ENCODE results near the gene EPHB1.

EPHB1 gene

DNA sequence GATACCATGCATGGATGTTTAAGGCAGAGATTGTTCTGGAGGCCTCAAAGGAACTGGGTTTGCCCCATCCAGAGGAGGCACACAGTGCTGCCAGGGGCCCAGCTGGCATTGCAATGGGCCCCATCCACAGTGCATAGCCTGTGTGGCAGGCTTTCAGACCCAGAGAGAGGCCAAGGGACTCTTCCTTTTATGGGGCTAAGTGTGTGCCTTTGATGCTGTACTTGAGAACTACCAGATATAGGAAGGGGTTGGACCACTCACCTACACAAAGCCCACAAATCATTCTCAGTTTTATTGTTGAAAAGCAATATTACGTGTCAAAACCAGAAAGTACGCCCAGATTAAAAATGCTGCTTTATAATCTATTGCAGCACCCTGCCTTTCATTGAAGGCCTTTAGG is 134.9 kb downstream of the EPHB1 start:
- peaks cover 98% of the 10 kb centered on the region for H3K27me3 ChIP-seq (ENCODE audit: insufficient read depth, insufficient read length)
- H3K36me3 ChIP-seq (ENCODE audit: insufficient read depth, insufficient read length, low read length): no peaks in the 10 kb centered on the region
- no peaks in the 10 kb centered on the region for H3K4me1 ChIP-seq (ENCODE audit: insufficient read depth, insufficient read length)
- no peak overlapping the region for H3K4me3 ChIP-seq (ENCODE audit: insufficient read length, low read depth)
- no peak for DNase-seq (ENCODE audit: low read depth, low spot score)
- TF ChIP-seq YY1 (IDR thresholded peaks at IDR 0.05; ENCODE audit: insufficient read depth, insufficient read length) (no peak), SUZ12 (IDR thresholded peaks at IDR 0.05; ENCODE audit: extremely low read depth, insufficient read depth, insufficient read length) (no peak), ZNF274 (IDR thresholded peaks at IDR 0.05; ENCODE audit: low read depth, low read length) (no peak)
- no peaks in the 10 kb centered on the region for H3K9me3 ChIP-seq (ENCODE audit: insufficient read depth, low read length)
- H3K9ac ChIP-seq (ENCODE audit: insufficient read length, low read depth): no peak overlapping the region

DNA sequence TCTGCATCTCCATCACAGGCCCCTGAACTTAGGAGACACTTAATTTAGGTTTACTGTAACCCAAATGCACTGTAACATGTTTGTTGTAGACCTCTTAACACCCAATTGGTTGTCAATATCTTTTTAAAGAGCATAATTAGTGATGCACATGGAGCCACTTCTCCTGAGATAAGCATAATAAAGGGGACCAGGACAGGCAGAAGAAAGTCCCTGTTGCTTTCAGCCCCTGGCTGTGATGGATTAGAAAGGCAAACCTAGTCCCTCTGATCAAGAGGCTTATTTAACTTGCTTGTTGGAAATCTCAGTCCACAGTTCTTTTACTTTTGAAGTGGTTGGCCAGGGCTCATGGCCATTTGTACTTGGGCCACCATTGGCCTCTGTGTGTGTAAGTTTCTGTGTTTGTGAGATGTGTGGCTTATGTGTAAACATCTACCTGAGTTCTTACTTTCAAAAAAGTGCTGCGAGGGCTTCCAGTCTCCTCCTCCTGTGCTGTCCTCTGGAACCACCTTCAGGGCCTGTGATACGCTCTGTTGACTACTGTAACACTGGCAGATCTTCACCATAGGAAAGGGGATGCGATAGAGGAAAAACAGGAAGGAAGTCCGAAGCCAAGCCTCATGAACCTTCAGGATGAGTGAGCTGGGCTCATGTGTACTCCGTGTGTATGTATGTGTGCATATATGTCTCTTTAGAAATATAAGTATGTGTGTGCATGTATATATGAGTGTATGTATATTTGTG is 136.2 kb downstream of the EPHB1 start:
- H3K9ac ChIP-seq (ENCODE audit: insufficient read length, low read depth): no peak overlapping the region
- H3K4me1 ChIP-seq (ENCODE audit: insufficient read depth, insufficient read length): no peaks in the 10 kb centered on the region
- TF ChIP-seq ZNF274 (IDR thresholded peaks at IDR 0.05; ENCODE audit: low read depth, low read length) (no peak), SUZ12 (IDR thresholded peaks at IDR 0.05; ENCODE audit: extremely low read depth, insufficient read depth, insufficient read length) (no peak), YY1 (IDR thresholded peaks at IDR 0.05; ENCODE audit: insufficient read depth, insufficient read length) (no peak)
- peaks cover 97% of the 10 kb centered on the region for H3K27me3 ChIP-seq (ENCODE audit: insufficient read depth, insufficient read length)
- DNase-seq (ENCODE audit: low read depth, low spot score): peak; percentile 36
- H3K9me3 ChIP-seq (ENCODE audit: insufficient read depth, low read length): no peaks in the 10 kb centered on the region
- H3K4me3 ChIP-seq (ENCODE audit: insufficient read length, low read depth): no peak overlapping the region
- H3K36me3 ChIP-seq (ENCODE audit: insufficient read depth, insufficient read length, low read length): no peaks in the 10 kb centered on the region

DNA sequence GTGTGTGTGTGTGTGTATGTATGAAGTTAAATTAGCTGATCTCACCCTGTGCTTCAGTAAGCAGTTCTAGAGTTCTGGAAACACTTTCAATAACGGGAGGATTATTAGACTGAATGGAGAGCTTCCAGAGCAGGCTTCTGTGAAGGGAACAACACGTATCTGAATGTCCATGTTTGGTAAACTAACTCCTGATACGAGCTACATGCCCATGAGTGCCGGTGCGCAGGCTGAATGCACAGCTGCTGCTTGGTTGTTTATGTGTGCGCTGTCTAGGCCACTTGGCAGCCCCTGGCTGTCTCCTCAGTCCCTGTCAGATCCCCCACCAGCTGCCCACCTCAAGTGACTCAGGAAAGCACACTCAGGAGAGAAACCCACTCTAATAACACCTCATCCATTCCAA is 137.0 kb downstream of the EPHB1 start:
- Histone ChIP-seq H3K27me3 (ENCODE audit: insufficient read depth, insufficient read length) (peaks cover 96% of the 10 kb centered on the region), H3K9me3 (ENCODE audit: insufficient read depth, low read length) (no peaks in the 10 kb centered on the region), H3K36me3 (ENCODE audit: insufficient read depth, insufficient read length, low read length) (no peaks in the 10 kb centered on the region), H3K9ac (ENCODE audit: insufficient read length, low read depth) (no peak overlapping the region), H3K4me1 (ENCODE audit: insufficient read depth, insufficient read length) (no peaks in the 10 kb centered on the region), H3K4me3 (ENCODE audit: insufficient read length, low read depth) (no peak overlapping the region)
- DNase-seq (ENCODE audit: low read depth, low spot score): no peak
- TF ChIP-seq ZNF274 (IDR thresholded peaks at IDR 0.05; ENCODE audit: low read depth, low read length) (no peak), SUZ12 (IDR thresholded peaks at IDR 0.05; ENCODE audit: extremely low read depth, insufficient read depth, insufficient read length) (no peak), YY1 (IDR thresholded peaks at IDR 0.05; ENCODE audit: insufficient read depth, insufficient read length) (no peak)

DNA sequence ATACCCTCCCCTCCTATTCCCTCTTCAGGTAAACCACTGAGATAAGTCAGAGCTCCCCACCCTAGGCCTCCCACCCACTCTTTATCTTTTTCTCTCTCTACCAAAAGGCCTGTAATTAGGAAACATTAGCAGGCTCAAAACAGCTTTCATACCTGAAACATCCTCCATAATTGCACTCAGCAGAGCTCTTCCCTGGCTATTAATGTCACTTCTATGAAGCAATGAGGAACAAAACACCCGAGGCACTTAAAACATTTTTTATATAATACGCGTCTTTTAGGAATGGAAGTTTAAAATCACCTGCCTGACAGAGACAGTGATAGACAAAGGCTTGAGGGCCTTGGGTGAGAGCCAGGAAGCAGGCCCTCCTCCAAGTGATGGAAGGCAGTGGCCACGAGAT is 138.9 kb downstream of the EPHB1 start:
- Histone ChIP-seq H3K9ac (ENCODE audit: insufficient read length, low read depth) (no peak overlapping the region), H3K9me3 (ENCODE audit: insufficient read depth, low read length) (no peaks in the 10 kb centered on the region), H3K27me3 (ENCODE audit: insufficient read depth, insufficient read length) (peaks cover 76% of the 10 kb centered on the region), H3K4me1 (ENCODE audit: insufficient read depth, insufficient read length) (peaks cover 3% of the 10 kb centered on the region), H3K36me3 (ENCODE audit: insufficient read depth, insufficient read length, low read length) (no peaks in the 10 kb centered on the region), H3K4me3 (ENCODE audit: insufficient read length, low read depth) (no peak overlapping the region)
- DNase-seq (ENCODE audit: low read depth, low spot score): no peak
- TF ChIP-seq YY1 (IDR thresholded peaks at IDR 0.05; ENCODE audit: insufficient read depth, insufficient read length) (no peak), SUZ12 (IDR thresholded peaks at IDR 0.05; ENCODE audit: extremely low read depth, insufficient read depth, insufficient read length) (no peak), ZNF274 (IDR thresholded peaks at IDR 0.05; ENCODE audit: low read depth, low read length) (no peak)

DNA sequence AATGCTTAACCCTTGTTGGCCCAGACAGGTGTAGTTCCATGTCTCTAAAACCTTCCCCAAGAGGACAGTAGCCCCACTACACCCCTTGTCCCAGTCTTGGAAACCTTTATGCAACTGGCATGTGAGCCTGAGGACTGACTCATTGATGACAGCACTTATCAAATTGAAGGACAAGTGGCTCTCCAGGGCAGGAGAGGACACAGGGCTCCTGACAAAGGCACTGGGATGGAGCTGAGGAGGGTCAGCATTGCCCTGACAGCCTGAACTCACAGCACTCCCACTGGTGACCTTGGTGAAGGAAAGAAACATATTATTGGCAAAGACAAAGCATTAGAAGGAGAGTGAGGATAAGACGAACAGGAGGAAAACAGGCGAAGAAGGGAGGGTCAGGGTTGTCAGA is 139.9 kb downstream of the EPHB1 start:
- Histone ChIP-seq H3K4me1 (ENCODE audit: insufficient read depth, insufficient read length) (peaks cover 5% of the 10 kb centered on the region), H3K27me3 (ENCODE audit: insufficient read depth, insufficient read length) (peaks cover 74% of the 10 kb centered on the region), H3K36me3 (ENCODE audit: insufficient read depth, insufficient read length, low read length) (no peaks in the 10 kb centered on the region), H3K9me3 (ENCODE audit: insufficient read depth, low read length) (no peaks in the 10 kb centered on the region), H3K9ac (ENCODE audit: insufficient read length, low read depth) (no peak overlapping the region), H3K4me3 (ENCODE audit: insufficient read length, low read depth) (no peak overlapping the region)
- no peak for DNase-seq (ENCODE audit: low read depth, low spot score)
- TF ChIP-seq SUZ12 (IDR thresholded peaks at IDR 0.05; ENCODE audit: extremely low read depth, insufficient read depth, insufficient read length): no peak
- TF ChIP-seq YY1 (IDR thresholded peaks at IDR 0.05; ENCODE audit: insufficient read depth, insufficient read length): no peak
- TF ChIP-seq ZNF274 (IDR thresholded peaks at IDR 0.05; ENCODE audit: low read depth, low read length): no peak

DNA sequence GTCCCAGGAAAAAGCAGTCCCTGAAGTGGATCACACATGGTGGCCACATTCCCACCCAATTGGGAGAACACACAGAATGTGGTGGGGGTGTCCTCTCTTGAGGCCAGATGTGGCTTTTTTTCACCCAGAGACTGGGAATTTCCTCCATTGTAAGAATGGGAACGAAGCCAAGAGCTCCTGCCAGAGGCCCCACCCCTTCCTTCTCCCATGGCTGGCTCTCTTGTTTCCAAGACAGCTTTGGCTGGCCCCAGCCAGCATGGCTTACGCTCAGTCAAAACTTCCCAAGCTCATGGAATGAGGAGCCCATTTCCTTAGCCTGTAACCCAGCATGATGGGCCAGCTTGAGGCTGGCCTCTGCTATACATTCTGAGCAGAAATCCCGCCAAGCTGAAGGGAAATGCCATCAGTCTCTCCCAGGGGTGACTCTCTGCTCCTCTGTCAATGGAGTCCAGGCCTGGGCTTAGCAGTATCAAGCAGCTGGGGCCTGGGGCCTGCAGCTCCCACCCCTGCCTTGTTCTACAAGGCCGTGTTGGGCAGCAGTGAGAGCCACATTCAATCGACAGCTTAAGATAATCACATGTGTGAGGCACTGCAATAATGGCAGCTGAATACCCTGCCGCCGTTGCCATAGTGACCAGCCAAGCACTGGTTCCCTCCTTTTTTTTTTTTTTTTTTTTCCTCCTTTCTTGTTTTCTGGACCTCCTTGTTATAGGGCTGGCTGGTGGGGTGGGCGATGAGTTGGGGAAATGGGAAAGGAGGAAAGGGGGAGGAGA is 142.4 kb downstream of the EPHB1 start:
- TF ChIP-seq SUZ12 (IDR thresholded peaks at IDR 0.05; ENCODE audit: extremely low read depth, insufficient read depth, insufficient read length) (no peak), ZNF274 (IDR thresholded peaks at IDR 0.05; ENCODE audit: low read depth, low read length) (no peak), YY1 (IDR thresholded peaks at IDR 0.05; ENCODE audit: insufficient read depth, insufficient read length) (no peak)
- no peak overlapping the region for H3K4me3 ChIP-seq (ENCODE audit: insufficient read length, low read depth)

DNA sequence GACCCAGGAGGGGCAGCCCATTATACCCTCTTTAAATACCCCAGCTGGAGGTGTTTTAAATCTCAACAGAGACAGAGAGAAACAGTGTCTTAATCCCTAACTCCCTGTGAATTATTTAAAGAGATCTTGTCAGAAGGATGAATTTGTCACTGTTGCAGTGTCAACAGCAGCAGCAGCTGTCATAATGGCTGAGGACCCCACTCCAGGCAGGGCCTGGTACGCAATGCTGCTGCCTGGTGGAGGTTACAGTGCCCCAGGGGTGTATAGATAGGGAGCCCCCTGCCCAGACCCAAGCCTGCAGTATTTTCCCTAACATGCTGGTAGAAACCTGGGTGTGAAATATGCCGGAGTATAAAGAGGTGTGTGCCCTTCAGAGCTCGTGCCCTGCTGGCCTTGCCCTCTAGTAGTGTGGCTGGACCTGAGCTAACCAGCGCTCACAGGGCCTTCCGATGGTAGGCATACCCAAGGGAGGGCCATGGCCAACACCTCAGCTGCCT is 143.0 kb downstream of the EPHB1 start:
- Histone ChIP-seq H3K4me3 (ENCODE audit: insufficient read length, low read depth) (no peak overlapping the region), H3K9me3 (ENCODE audit: insufficient read depth, low read length) (no peaks in the 10 kb centered on the region), H3K36me3 (ENCODE audit: insufficient read depth, insufficient read length, low read length) (no peaks in the 10 kb centered on the region), H3K27me3 (ENCODE audit: insufficient read depth, insufficient read length) (peaks cover 48% of the 10 kb centered on the region), H3K9ac (ENCODE audit: insufficient read length, low read depth) (no peak overlapping the region), H3K4me1 (ENCODE audit: insufficient read depth, insufficient read length) (peaks cover 5% of the 10 kb centered on the region)
- no peak for TF ChIP-seq YY1 (IDR thresholded peaks at IDR 0.05; ENCODE audit: insufficient read depth, insufficient read length)
- TF ChIP-seq ZNF274 (IDR thresholded peaks at IDR 0.05; ENCODE audit: low read depth, low read length): no peak
- no peak for TF ChIP-seq SUZ12 (IDR thresholded peaks at IDR 0.05; ENCODE audit: extremely low read depth, insufficient read depth, insufficient read length)
- no peak for DNase-seq (ENCODE audit: low read depth, low spot score)

More for the DNA sequence above, 142.4 kb downstream of the EPHB1 start:
- H3K9me3 ChIP-seq (ENCODE audit: insufficient read depth, low read length): no peaks in the 10 kb centered on the region
- H3K27me3 ChIP-seq (ENCODE audit: insufficient read depth, insufficient read length): peaks cover 55% of the 10 kb centered on the region
- no peaks in the 10 kb centered on the region for H3K36me3 ChIP-seq (ENCODE audit: insufficient read depth, insufficient read length, low read length)
- peak; percentile 76 for DNase-seq (ENCODE audit: low read depth, low spot score)
- H3K9ac ChIP-seq (ENCODE audit: insufficient read length, low read depth): no peak overlapping the region
- peaks cover 5% of the 10 kb centered on the region for H3K4me1 ChIP-seq (ENCODE audit: insufficient read depth, insufficient read length)

Measured in NT2/D1 (cell line).